22Rv1 (cell line): ENCODE results near the gene CFAP45.

ENCODE experiments used
- H3K27ac ChIP-seq: fragments of 450-650 bp; 2 replicates; pipeline ENCODE4 v1.5.1; 2017
- ZFX ChIP-seq: fragments of 450-650 bp; IDR thresholded peaks from 2 replicates; pipeline ENCODE4 v1.6.1; 2017; ENCODE audit warnings: antibody characterized with exemption, borderline replicate concordance
- TF ChIP-seq, protein P1 (sequence below): fragments of 450-650 bp; IDR thresholded peaks from 2 replicates; pipeline ENCODE4 v1.5.1; 2017; ENCODE audit warnings: mild to moderate bottlenecking

Gene CFAP45

DNA sequence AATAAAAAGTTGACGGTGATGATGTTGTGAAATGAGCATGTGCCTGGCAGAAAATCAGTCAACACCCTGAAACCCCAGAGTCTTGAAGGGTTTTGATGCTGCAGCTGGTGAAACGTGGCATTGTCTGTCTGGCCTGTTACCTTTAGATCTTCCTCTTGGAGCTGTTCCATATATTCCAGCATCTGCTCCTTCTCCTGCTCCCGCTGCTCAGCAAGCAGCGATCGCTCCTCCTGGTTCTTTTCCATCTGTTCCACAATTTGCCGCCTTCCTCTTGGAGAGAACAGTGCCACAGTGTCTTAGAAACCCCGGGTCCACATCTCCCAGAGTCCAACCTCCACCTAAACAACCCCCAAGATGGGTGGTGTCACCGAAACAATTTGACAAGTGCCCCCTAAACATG is 15.7 kb downstream of the CFAP45 start:
- TF ChIP-seq ZFX, result no peak
- TF ChIP-seq, protein P1, sequence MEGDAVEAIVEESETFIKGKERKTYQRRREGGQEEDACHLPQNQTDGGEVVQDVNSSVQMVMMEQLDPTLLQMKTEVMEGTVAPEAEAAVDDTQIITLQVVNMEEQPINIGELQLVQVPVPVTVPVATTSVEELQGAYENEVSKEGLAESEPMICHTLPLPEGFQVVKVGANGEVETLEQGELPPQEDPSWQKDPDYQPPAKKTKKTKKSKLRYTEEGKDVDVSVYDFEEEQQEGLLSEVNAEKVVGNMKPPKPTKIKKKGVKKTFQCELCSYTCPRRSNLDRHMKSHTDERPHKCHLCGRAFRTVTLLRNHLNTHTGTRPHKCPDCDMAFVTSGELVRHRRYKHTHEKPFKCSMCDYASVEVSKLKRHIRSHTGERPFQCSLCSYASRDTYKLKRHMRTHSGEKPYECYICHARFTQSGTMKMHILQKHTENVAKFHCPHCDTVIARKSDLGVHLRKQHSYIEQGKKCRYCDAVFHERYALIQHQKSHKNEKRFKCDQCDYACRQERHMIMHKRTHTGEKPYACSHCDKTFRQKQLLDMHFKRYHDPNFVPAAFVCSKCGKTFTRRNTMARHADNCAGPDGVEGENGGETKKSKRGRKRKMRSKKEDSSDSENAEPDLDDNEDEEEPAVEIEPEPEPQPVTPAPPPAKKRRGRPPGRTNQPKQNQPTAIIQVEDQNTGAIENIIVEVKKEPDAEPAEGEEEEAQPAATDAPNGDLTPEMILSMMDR, result no peak
- H3K27ac ChIP-seq, result no peak overlapping the region

DNA sequence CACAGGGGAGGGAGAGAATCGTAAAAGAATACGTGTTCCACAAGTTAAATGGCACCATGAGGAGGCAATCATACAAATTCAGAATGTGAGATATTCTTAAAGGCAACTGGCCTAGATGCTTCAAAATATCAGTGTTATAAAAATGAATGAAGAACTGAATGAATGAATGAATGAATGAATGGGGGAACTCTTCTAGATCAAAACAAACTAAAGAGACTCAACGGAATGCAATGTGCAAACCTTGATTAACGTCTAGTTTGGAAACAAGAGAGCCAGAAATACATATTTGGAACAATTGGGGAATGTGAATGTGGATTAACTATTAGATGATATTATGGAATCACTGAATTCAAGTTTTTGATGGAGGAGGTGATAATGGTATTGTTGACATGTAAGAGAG is 16.8 kb downstream of the CFAP45 start:
- H3K27ac ChIP-seq, result no peak overlapping the region
- no peak for TF ChIP-seq ZFX

DNA sequence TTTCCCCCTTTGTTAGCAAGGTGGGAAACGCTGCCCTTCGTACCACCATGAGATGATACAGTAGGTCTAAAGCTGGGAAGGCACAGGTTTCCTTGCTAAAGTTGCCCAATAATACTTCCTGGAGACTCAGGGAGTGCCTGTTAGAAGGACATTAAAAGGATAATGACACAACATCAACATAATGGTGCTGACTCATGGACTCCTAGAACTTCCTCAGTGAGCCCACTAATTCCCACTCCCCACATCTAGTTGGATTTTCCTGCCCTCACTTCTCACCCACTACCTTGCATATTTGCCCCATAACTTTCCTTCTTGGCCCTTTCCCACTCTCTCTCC is 17.5 kb downstream of the CFAP45 start:
- TF ChIP-seq, protein P1, result no peak
- no peak for TF ChIP-seq ZFX

DNA sequence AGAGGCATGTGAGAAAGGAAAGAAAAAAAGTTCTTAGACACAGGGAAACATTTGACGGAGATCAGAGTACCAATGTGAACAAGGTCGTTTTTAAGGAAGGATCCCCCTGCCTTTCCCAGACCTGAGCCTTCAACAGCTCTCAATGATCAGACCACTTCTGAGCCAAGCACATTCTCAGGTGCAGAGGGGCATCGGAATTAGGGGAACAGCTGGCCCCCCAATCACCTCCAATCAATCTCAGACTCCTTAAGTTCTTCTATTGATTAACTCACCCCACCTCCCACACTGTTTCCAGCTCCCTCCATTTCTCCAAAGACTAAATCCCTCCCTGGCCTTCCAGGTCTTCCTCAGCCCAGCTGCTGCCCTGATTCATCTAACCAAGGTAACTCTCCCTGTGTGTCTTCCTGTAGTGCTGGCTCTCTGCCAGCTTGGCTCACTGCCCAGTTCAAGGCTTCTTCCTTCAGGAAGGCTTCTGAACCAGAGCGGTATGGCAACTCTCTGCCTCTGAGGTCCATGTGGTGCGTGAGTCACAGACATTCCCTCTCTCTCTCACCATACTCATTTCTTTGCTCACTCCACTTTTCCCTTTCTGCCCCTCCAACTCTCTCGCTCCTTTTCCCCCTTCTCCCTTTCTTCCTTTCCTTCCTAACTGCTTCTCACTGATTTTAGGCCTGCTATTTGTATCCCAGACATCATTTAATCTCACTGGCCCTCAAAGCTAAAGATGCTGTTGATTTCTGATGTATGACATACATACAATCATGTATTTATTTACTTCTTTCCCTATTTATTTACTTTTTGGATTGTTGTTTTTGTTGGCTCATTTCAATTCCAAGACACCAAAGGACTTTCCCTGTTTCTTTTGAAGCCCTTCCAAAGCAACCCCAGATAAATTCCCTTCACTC is 18.1 kb downstream of the CFAP45 start:
- no peak overlapping the region for H3K27ac ChIP-seq
- TF ChIP-seq, protein P1, result no peak
- no peak for TF ChIP-seq ZFX

More for the DNA sequence above, 17.5 kb downstream of the CFAP45 start:
- H3K27ac ChIP-seq, result no peak overlapping the region

DNA sequence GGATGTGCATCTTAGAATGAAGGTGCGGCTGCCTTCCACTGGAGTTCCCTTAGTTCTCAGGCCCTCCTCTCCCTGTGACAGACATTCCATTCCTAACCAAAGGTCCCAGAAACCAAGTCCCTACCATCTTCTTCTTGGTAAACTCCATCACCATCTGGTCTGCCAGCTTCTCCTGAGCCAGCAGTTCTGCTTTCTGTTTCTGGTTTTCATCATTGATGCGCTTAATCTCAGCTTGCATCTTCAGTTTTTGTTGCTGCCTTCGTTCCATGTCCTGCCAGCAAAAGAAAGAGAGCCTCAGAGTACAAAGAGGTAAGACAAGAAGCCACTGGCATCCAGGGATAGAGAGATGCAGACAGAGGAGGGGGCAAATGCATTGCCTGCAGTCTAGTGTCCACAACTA is 19.5 kb downstream of the CFAP45 start:
- no peak overlapping the region for H3K27ac ChIP-seq
- TF ChIP-seq ZFX, result no peak

DNA sequence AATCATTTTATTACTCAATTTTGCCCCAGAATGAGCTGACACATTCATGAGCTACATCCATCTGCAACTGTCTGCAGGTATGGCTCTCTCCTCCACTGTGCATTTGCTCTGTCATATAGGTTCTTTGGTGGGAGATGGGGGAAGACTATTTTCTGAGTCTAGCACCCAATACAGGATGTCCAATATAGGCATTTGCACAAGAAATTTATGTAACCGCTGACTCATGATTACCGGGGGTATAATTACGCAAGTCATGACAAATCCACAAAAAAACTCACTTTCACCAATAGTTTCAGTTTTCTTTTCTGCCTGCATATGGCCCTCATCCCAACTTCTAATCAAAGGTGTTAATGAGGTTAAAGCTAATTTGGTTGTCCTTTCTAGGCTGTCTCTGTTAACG is 20.0 kb downstream of the CFAP45 start:
- H3K27ac ChIP-seq, result no peak overlapping the region
- TF ChIP-seq ZFX, result no peak
- TF ChIP-seq, protein P1, result no peak

DNA sequence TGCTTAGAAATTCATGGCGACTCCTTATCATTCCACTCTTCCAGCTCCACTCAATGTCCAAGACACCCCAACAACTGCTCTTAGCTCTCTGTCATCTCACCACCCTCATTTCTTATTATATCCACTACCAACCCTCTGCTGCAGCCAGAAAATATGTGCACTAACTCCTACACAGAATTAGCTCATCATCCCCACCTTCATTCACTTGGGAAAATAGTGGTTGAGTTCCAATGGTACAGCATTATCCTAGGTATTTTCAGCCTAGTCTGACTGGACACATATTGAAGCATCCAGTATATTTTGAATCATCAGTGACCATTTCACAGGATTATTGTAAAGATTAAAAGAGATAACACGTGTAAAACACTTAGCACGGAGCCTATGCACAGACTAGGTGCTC is 20.8 kb downstream of the CFAP45 start:
- no peak for TF ChIP-seq ZFX
- TF ChIP-seq, protein P1, result no peak
- no peak overlapping the region for H3K27ac ChIP-seq

DNA sequence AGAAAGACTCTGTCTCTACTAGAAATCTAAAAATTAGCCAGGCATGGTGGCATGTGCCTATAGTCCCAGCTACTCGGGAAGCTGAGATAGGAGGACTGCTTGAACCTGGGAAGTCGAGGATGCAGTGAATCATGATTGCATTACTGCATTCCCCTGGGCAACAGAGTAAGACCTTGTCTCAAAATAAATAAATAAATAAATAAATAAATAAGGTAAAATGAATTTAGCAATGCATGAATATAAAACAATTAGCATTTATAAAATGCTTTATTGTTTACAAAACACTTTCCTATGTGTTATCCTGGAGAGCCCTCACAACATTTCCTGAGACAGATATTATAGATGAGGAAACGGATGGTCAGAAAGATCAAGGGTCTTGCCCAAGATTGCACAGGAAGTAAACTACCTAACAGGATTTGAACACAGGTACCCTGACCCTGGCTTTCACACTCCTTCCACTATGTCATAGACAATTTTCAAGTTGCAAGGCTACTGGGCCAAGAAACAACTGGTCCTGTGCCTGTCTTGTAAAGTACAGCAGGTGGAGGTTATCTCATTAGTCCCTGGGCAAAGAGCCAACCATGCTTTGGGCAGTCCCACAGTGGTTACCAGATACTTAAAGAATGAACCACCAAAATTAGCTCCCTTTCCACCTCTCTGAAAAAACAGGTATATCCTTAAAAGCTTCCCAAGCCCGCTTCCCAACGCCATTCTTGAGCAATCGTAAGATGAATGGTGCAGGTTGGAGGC is 22.1 kb downstream of the CFAP45 start:
- H3K27ac ChIP-seq, result no peak overlapping the region
- no peak for TF ChIP-seq ZFX
- TF ChIP-seq, protein P1, result no peak
